GM23338 (cell line): ENCODE data around the gene RASA3. TPM values are rescaled to one million over a fixed set of nuclear protein-coding genes. Genes with fewer than 3 reads are reported as not detected.

Source experiments
- ATAC-seq: fragments of 200-7000 bp; cut with Tn5 transposase; 3 replicates; pipeline ENCODE4 v1.9.1; 2020
- DNase-seq: peaks from one replicate; pipeline ENCODE4 v3.0.0-alpha.2; 2015; ENCODE audit warnings: low spot score
- H2AFZ ChIP-seq: fragments of 200-600 bp; sonication (generic); 2 replicates; pipeline ENCODE4 v1.8.0; 2016; ENCODE audit warnings: antibody characterized with exemption, mild to moderate bottlenecking, moderate library complexity
- H3F3A ChIP-seq: fragments of 200-600 bp; sonication (generic); replicated peaks from 2 replicates; pipeline ENCODE4 v1.8.0; 2017; ENCODE audit warnings: antibody characterized with exemption, mixed run types, low read depth
- H3K27ac ChIP-seq: fragments of 200-600 bp; sonication (generic); 2 replicates; pipeline ENCODE4 v1.6.1; 2016; ENCODE audit warnings: low read depth
- H3K27me3 ChIP-seq: fragments of 200-600 bp; sonication (generic); 2 replicates; pipeline ENCODE4 v1.8.0; 2016; ENCODE audit warnings: mild to moderate bottlenecking, mixed run types, moderate library complexity; ENCODE audit not compliant: insufficient read depth
- H3K36me3 ChIP-seq: fragments of 200-600 bp; sonication (generic); 2 replicates; pipeline ENCODE4 v1.8.0; 2016; ENCODE audit warnings: mild to moderate bottlenecking; ENCODE audit not compliant: insufficient read depth
- H3K4me1 ChIP-seq: fragments of 200-600 bp; sonication (generic); 2 replicates; pipeline ENCODE4 v1.8.0; 2016; ENCODE audit warnings: mild to moderate bottlenecking, moderate library complexity; ENCODE audit not compliant: insufficient read depth
- H3K4me2 ChIP-seq: fragments of 200-600 bp; sonication (generic); 2 replicates; pipeline ENCODE4 v1.7.1; 2017; ENCODE audit warnings: mixed run types
- H3K4me3 ChIP-seq: fragments of 200-600 bp; sonication (generic); 2 replicates; pipeline ENCODE4 v1.6.1; 2016; ENCODE audit warnings: mixed run types
- H3K79me2 ChIP-seq: fragments of 200-600 bp; sonication (generic); replicated peaks from 2 replicates; pipeline ENCODE4 v1.8.0; 2017; ENCODE audit warnings: mild to moderate bottlenecking; ENCODE audit not compliant: insufficient read depth
- H3K9me2 ChIP-seq: fragments of 200-600 bp; sonication (generic); 2 replicates; pipeline ENCODE4 v1.8.0; 2017; ENCODE audit not compliant: insufficient read depth
- H4K20me1 ChIP-seq: fragments of 200-600 bp; sonication (generic); replicated peaks from 2 replicates; pipeline ENCODE4 v1.8.0; 2017; ENCODE audit warnings: mild to moderate bottlenecking; ENCODE audit not compliant: insufficient read depth
- H3K27ac Mint-ChIP-seq: 2 replicates; pipeline ENCODE4 v1.8.0; 2020; ENCODE audit warnings: inconsistent platforms, mild to moderate bottlenecking, moderate library complexity, mixed read lengths
- H3K27me3 Mint-ChIP-seq: 3 replicates; pipeline ENCODE4 v1.8.0; 2022; ENCODE audit warnings: low read depth, mild to moderate bottlenecking, moderate library complexity, mixed read lengths, inconsistent platforms; ENCODE audit not compliant: insufficient read depth, poor library complexity
- H3K36me3 Mint-ChIP-seq: 3 replicates; pipeline ENCODE4 v1.8.0; 2021; ENCODE audit warnings: low read depth, mild to moderate bottlenecking, inconsistent platforms, moderate library complexity, mixed read lengths
- H3K4me1 Mint-ChIP-seq: 3 replicates; pipeline ENCODE4 v1.8.0; 2020; ENCODE audit warnings: mild to moderate bottlenecking, inconsistent platforms, mixed read lengths
- H3K4me3 Mint-ChIP-seq: 3 replicates; pipeline ENCODE4 v1.8.0; 2021; ENCODE audit warnings: moderate library complexity, mild to moderate bottlenecking, inconsistent platforms, mixed read lengths
- H3K9me3 Mint-ChIP-seq: 3 replicates; pipeline ENCODE4 v1.8.0; 2020; ENCODE audit warnings: moderate library complexity, mild to moderate bottlenecking, inconsistent platforms, mixed read lengths
- CREB1 ChIP-seq: fragments of 250-450 bp; sonication (Bioruptor Pico); IDR thresholded peaks from 2 replicates; pipeline ENCODE4 v1.5.0; 2020; ENCODE audit warnings: low read depth, mild to moderate bottlenecking, moderate library complexity
- CTCF ChIP-seq, 2 experiments: fragments of 200-600 bp in 1 of 2; sonication (generic) in 1 of 2; conservative IDR thresholded peaks; 2 replicates each; pipeline versions ENCODE4 v1.5.1 to v1.6.1; 2016 to 2017; ENCODE audit warnings: antibody characterized with exemption in 2 of 2, low read depth in 2 of 2, mild to moderate bottlenecking in 2 of 2, moderate library complexity in 1 of 2
- ETS1 ChIP-seq: IDR thresholded peaks from 2 replicates; pipeline ENCODE4 v1.6.1; 2016; ENCODE audit warnings: antibody characterized with exemption
- EZH2 ChIP-seq: fragments of 200-600 bp; sonication (generic); IDR thresholded peaks from one replicate; pipeline ENCODE4 v1.8.0; 2017; ENCODE audit warnings: antibody characterized with exemption, mild to moderate bottlenecking, low read depth; ENCODE audit not compliant: unreplicated experiment
- EZH2phosphoT487 ChIP-seq: fragments of 200-600 bp; sonication (generic); IDR thresholded peaks from one replicate; pipeline ENCODE4 v1.8.1; 2018; ENCODE audit warnings: antibody characterized with exemption; ENCODE audit not compliant: unreplicated experiment
- JUNB ChIP-seq: IDR thresholded peaks from one replicate; pipeline ENCODE4 v1.6.1; 2016; ENCODE audit warnings: antibody characterized with exemption; ENCODE audit not compliant: unreplicated experiment
- NANOG ChIP-seq: IDR thresholded peaks from 2 replicates; pipeline ENCODE4 v1.6.1; 2016; ENCODE audit warnings: antibody characterized with exemption, borderline replicate concordance
- POLR2AphosphoS5 ChIP-seq: IDR thresholded peaks from 2 replicates; pipeline ENCODE4 v1.6.1; 2016; ENCODE audit warnings: antibody characterized with exemption, low read depth
- ZNF114 ChIP-seq: fragments of 250-450 bp; sonication (Bioruptor Pico); IDR thresholded peaks from 2 replicates; pipeline ENCODE4 v1.5.0; 2020; ENCODE audit warnings: mild to moderate bottlenecking, moderate library complexity
- ZNF462 ChIP-seq: fragments of 250-450 bp; sonication (Bioruptor Pico); IDR thresholded peaks from 2 replicates; pipeline ENCODE4 v1.5.0; 2020; ENCODE audit warnings: mild to moderate bottlenecking, moderate library complexity
- polyA plus RNA-seq: library from polyadenylated mRNA; unstranded; fragments of >200 nt; fragmentation: Nextera tagmentation; extraction: Ambion mirVana; gene quantifications from 2 replicates; pipeline ENCODE4 v1.2.1, GENCODE V29; 2016
- total RNA-seq: library from RNA; depleted of rRNA; stranded (reverse); fragments of >200 nt; shearing (Covaris generic); gene quantifications from 2 replicates; pipeline ENCODE4 v1.2.3, GENCODE V29; 2014
- TF ChIP-seq, protein P1 (sequence below): IDR thresholded peaks from one replicate; pipeline ENCODE4 v1.6.1; 2018; ENCODE audit warnings: antibody characterized with exemption; ENCODE audit not compliant: unreplicated experiment

RASA3 gene
- total and polyA plus RNA-seq, 2 experiments from 2014 or later, result 11.2 to 20.7 TPM

DNA sequence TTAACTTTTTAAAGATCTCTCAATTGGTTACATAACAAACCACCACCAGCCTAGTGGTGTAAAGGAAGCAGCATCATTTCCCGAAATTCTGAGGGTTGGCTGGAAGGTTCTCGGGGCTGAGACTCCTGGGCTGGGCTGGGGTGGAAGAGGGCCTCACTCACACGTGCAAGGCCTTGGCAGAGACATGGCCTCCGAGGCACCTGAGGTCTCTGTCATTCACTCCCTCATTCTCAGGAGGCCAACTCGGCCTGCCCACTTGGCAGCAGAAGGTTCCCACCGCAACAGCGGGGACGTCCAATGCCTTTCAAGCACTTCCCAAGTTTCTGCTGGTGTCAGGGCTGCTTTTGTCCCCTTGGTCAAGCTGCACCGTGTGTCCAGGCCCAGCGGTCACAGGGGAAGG lies 18.6 kb upstream of the RASA3 start (continued):
- TF ChIP-seq ZNF462 (CRISPR knock-in tag) (no peak), ZNF114 (CRISPR knock-in tag) (no peak)

- Histone ChIP-seq H3K27ac (no peak overlapping the region), H2AFZ (no peak overlapping the region), H3K27me3 (no peaks in the 10 kb centered on the region), H3F3A (no peaks in the 10 kb centered on the region), H3K4me1 (no peaks in the 10 kb centered on the region), H3K4me2 (no peak overlapping the region), H3K79me2 (no peaks in the 10 kb centered on the region), H3K4me3 (no peak overlapping the region), H3K36me3 (no peaks in the 10 kb centered on the region), H3K9me2 (peaks cover 7% of the 10 kb centered on the region; the same call in 1 of the 2 replicates), H4K20me1 (no peaks in the 10 kb centered on the region)
- no peak overlapping the region for H3K4me3 Mint-ChIP-seq
- H3K36me3 Mint-ChIP-seq, result no peaks in the 10 kb centered on the region
- DNase-seq, result no peak
- peaks cover 10% of the 10 kb centered on the region for H3K4me1 Mint-ChIP-seq
- peaks cover 2% of the 10 kb centered on the region for H3K27me3 Mint-ChIP-seq
- no peak for ATAC-seq
- no peaks in the 10 kb centered on the region for H3K9me3 Mint-ChIP-seq
- H3K27ac Mint-ChIP-seq, result no peak overlapping the region
- no peak for TF ChIP-seq ETS1
- TF ChIP-seq CTCF (conservative IDR thresholded peaks at IDR 0.05; ENCODE audit: low read depth in 2 of 2), result no peak
- no peak for TF ChIP-seq CREB1 (CRISPR knock-in tag)
- no peak for TF ChIP-seq POLR2AphosphoS5
- TF ChIP-seq JUNB, result no peak
- TF ChIP-seq, protein P1, sequence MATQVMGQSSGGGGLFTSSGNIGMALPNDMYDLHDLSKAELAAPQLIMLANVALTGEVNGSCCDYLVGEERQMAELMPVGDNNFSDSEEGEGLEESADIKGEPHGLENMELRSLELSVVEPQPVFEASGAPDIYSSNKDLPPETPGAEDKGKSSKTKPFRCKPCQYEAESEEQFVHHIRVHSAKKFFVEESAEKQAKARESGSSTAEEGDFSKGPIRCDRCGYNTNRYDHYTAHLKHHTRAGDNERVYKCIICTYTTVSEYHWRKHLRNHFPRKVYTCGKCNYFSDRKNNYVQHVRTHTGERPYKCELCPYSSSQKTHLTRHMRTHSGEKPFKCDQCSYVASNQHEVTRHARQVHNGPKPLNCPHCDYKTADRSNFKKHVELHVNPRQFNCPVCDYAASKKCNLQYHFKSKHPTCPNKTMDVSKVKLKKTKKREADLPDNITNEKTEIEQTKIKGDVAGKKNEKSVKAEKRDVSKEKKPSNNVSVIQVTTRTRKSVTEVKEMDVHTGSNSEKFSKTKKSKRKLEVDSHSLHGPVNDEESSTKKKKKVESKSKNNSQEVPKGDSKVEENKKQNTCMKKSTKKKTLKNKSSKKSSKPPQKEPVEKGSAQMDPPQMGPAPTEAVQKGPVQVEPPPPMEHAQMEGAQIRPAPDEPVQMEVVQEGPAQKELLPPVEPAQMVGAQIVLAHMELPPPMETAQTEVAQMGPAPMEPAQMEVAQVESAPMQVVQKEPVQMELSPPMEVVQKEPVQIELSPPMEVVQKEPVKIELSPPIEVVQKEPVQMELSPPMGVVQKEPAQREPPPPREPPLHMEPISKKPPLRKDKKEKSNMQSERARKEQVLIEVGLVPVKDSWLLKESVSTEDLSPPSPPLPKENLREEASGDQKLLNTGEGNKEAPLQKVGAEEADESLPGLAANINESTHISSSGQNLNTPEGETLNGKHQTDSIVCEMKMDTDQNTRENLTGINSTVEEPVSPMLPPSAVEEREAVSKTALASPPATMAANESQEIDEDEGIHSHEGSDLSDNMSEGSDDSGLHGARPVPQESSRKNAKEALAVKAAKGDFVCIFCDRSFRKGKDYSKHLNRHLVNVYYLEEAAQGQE, result no peak
- TF ChIP-seq EZH2, result no peak
- TF ChIP-seq EZH2phosphoT487, result no peak
- TF ChIP-seq ZNF114 (CRISPR knock-in tag), result no peak
- TF ChIP-seq NANOG, result no peak
These were observed 17.6 kb upstream of the RASA3 start for GRCh38 chr13:114149774-114150740.
